ENCODE results near the gene APOC1. TPM values are rescaled to one million over a fixed set of nuclear protein-coding genes. Genes with fewer than 3 reads are reported as not detected.
"Not testable (repeated sequence)": the region's sequence is repeated elsewhere in the genome, so short reads cannot be mapped to it uniquely, and the experiment has no call there.

Gene APOC1
- not detected for total RNA-seq
- total RNA-seq (2013): 0.54 TPM

- peaks cover 5 to 11% of the 10 kb centered on the region in 2 donors for H3K4me1 Mint-ChIP-seq
- ATAC-seq (peak; percentile 89 to 96 (median 96)), DNase-seq (peak; percentile 68 to 88)
- H3K27ac ChIP-seq (ENCODE audit: low read length); H3K9me3 ChIP-seq (ENCODE audit: control insufficient read depth, insufficient read depth, low read length); H3K36me3 ChIP-seq (ENCODE audit: control insufficient read depth, insufficient read depth, low read length); intact Hi-C loops (cut with micrococcal nuclease); H3K27me3 ChIP-seq (ENCODE audit: control insufficient read depth, insufficient read depth, low read length); H3K9me3 Mint-ChIP-seq; H3K36me3 Mint-ChIP-seq: not testable (repeated sequence)
- peaks cover 15% of the 10 kb centered on the region for H3K4me1 ChIP-seq (ENCODE audit: control insufficient read depth, insufficient read depth, low read length)
- 9% methylated on average over 26 of the region's 28 CpGs for WGBS (ENCODE audit: insufficient coverage)
- H3K27me3 Mint-ChIP-seq (ENCODE audit: low read depth in 2 of 2): peaks cover 27 to 33% of the 10 kb centered on the region in 2 donors
- H3K27ac Mint-ChIP-seq: peak within 1 kb of the TSS in 1 of 2 donors; percentile 70
- peak within 1 kb of the TSS; percentile 51 for H3K4me3 ChIP-seq (ENCODE audit: low read length)
- peak within 1 kb of the TSS; percentile 89 for H3K4me3 Mint-ChIP-seq
These were observed at the start of gene APOC1 for GRCh38 chr19:44914433-44915206. Gene APOC1, plus strand, starts transcription at chr19:44914608. Its CDS starts 284 bp downstream, at chr19:44914892.

GRCh38 chr19:44865196-44865767 lies 49.1 kb upstream of the APOC1 start:
- Mint-ChIP-seq H3K9me3 (no peaks in the 10 kb centered on the region), H3K36me3 (no peaks in the 10 kb centered on the region), H3K4me1 (peaks cover 0 to 12% of the 10 kb centered on the region in 2 donors), H3K27me3 (ENCODE audit: low read depth in 2 of 2) (peaks cover 0 to 4% of the 10 kb centered on the region in 2 donors), H3K27ac (no peak overlapping the region), H3K4me3 (no peak overlapping the region)
- H3K9me3 ChIP-seq (ENCODE audit: control insufficient read depth, insufficient read depth, low read length): no peaks in the 10 kb centered on the region
- H3K27ac ChIP-seq (ENCODE audit: low read length): no peak overlapping the region
- DNase-seq (no peak), ATAC-seq (no peak)
- H3K27me3 ChIP-seq (ENCODE audit: control insufficient read depth, insufficient read depth, low read length): no peaks in the 10 kb centered on the region
- TF ChIP-seq CTCF (IDR thresholded peaks at IDR 0.05): no peak
- no peak overlapping the region for H3K4me3 ChIP-seq (ENCODE audit: low read length)
- H3K4me1 ChIP-seq (ENCODE audit: control insufficient read depth, insufficient read depth, low read length): no peaks in the 10 kb centered on the region
- intact Hi-C loops (cut with micrococcal nuclease): no loop called here
- no peaks in the 10 kb centered on the region for H3K36me3 ChIP-seq (ENCODE audit: control insufficient read depth, insufficient read depth, low read length)
- 87% methylated on average over 27 of the region's 27 CpGs for WGBS (ENCODE audit: insufficient coverage)

GRCh38 chr19:44866664-44867063 lies 47.7 kb upstream of the APOC1 start:
- H3K9me3 ChIP-seq (ENCODE audit: control insufficient read depth, insufficient read depth, low read length): no peaks in the 10 kb centered on the region
- no peak overlapping the region for H3K4me3 Mint-ChIP-seq
- peaks cover 0 to 12% of the 10 kb centered on the region in 2 donors for H3K4me1 Mint-ChIP-seq
- H3K4me3 ChIP-seq (ENCODE audit: low read length): no peak overlapping the region
- H3K27me3 ChIP-seq (ENCODE audit: control insufficient read depth, insufficient read depth, low read length): no peaks in the 10 kb centered on the region
- intact Hi-C loops (cut with micrococcal nuclease): no loop called here
- no peaks in the 10 kb centered on the region for H3K36me3 Mint-ChIP-seq
- H3K27ac ChIP-seq (ENCODE audit: low read length): no peak overlapping the region
- H3K9me3 Mint-ChIP-seq: no peaks in the 10 kb centered on the region
- no peak for DNase-seq
- no peak for TF ChIP-seq CTCF (IDR thresholded peaks at IDR 0.05)
- no peaks in the 10 kb centered on the region for H3K4me1 ChIP-seq (ENCODE audit: control insufficient read depth, insufficient read depth, low read length)
- ATAC-seq: no peak
- no peaks in the 10 kb centered on the region for H3K36me3 ChIP-seq (ENCODE audit: control insufficient read depth, insufficient read depth, low read length)
- H3K27me3 Mint-ChIP-seq (ENCODE audit: low read depth in 2 of 2): peaks cover 0 to 4% of the 10 kb centered on the region in 2 donors
- WGBS (ENCODE audit: insufficient coverage): 57% methylated on average over 4 of the region's 4 CpGs
- no peak overlapping the region for H3K27ac Mint-ChIP-seq

GRCh38 chr19:44867578-44867977 lies 46.8 kb upstream of the APOC1 start:
- no peak overlapping the region for H3K4me3 ChIP-seq (ENCODE audit: low read length)
- no peak overlapping the region for H3K4me3 Mint-ChIP-seq
- intact Hi-C loops (cut with micrococcal nuclease): no loop called here
- no peaks in the 10 kb centered on the region for H3K36me3 Mint-ChIP-seq
- no peaks in the 10 kb centered on the region for H3K4me1 ChIP-seq (ENCODE audit: control insufficient read depth, insufficient read depth, low read length)
- peaks cover 0 to 12% of the 10 kb centered on the region in 2 donors for H3K4me1 Mint-ChIP-seq
- no peak for TF ChIP-seq CTCF (IDR thresholded peaks at IDR 0.05)
- no peaks in the 10 kb centered on the region for H3K27me3 ChIP-seq (ENCODE audit: control insufficient read depth, insufficient read depth, low read length)
- no peaks in the 10 kb centered on the region for H3K9me3 ChIP-seq (ENCODE audit: control insufficient read depth, insufficient read depth, low read length)
- no peak overlapping the region for H3K27ac ChIP-seq (ENCODE audit: low read length)
- peaks cover 0 to 4% of the 10 kb centered on the region in 2 donors for H3K27me3 Mint-ChIP-seq (ENCODE audit: low read depth in 2 of 2)
- ATAC-seq (no peak), DNase-seq (no peak)
- no peak overlapping the region for H3K27ac Mint-ChIP-seq
- H3K36me3 ChIP-seq (ENCODE audit: control insufficient read depth, insufficient read depth, low read length): no peaks in the 10 kb centered on the region
- H3K9me3 Mint-ChIP-seq: no peaks in the 10 kb centered on the region
- WGBS (ENCODE audit: insufficient coverage): 88% methylated on average over 12 of the region's 12 CpGs
